Measurements from ENCODE around the gene THBS1.

THBS1 gene

GRCh38 chr15:39596358-39597051 is 15.6 kb downstream of the THBS1 start:
- no peak for TF ChIP-seq CTCF (IDR thresholded peaks at IDR 0.05; ENCODE audit: borderline replicate concordance, insufficient read depth, low read depth, low read length)

GRCh38 chr15:39597336-39597735 is 16.5 kb downstream of the THBS1 start:
- TF ChIP-seq CTCF (IDR thresholded peaks at IDR 0.05; ENCODE audit: borderline replicate concordance, insufficient read depth, low read depth, low read length), result no peak

More at GRCh38 chr15:39596358-39597051, 15.6 kb downstream of the THBS1 start:
- no peak overlapping the region for H3K4me3 ChIP-seq (ENCODE audit: low read depth, low read length)

GRCh38 chr15:39597751-39598185 is 16.9 kb downstream of the THBS1 start:
- no peak for TF ChIP-seq CTCF (IDR thresholded peaks at IDR 0.05; ENCODE audit: borderline replicate concordance, insufficient read depth, low read depth, low read length)
- H3K4me3 ChIP-seq (ENCODE audit: low read depth, low read length), result no peak overlapping the region

More at GRCh38 chr15:39597336-39597735, 16.5 kb downstream of the THBS1 start:
- H3K4me3 ChIP-seq (ENCODE audit: low read depth, low read length), result no peak overlapping the region

GRCh38 chr15:39598186-39598850 is 17.4 kb downstream of the THBS1 start:
- no peak for TF ChIP-seq CTCF (IDR thresholded peaks at IDR 0.05; ENCODE audit: borderline replicate concordance, insufficient read depth, low read depth, low read length)
- no peak overlapping the region for H3K4me3 ChIP-seq (ENCODE audit: low read depth, low read length)

- no peak for TF ChIP-seq CTCF (IDR thresholded peaks at IDR 0.05; ENCODE audit: borderline replicate concordance, insufficient read depth, low read depth, low read length)
- H3K4me3 ChIP-seq (ENCODE audit: low read depth, low read length), result no peak overlapping the region
These were observed 18.3 kb downstream of the THBS1 start for GRCh38 chr15:39598958-39599845.

DNA sequence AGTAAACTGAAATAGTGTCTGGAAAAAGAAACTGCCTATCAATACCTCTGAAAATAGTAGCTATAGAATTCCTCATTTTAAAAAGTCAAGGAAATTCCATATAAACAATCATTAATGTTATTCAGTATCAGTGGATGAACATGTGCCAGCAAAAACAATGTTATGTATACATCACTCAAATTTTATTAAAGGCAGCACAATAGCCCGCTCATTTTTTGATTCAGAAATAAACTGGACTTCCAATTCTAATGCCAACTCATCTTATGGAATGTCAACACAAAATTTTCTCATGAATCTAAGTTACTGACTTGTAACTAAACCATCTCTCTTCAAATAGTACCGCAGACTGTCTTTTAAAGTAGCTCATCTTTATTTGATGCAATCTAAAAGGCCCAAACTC is 19.0 kb downstream of the THBS1 start:
- no peak for TF ChIP-seq CTCF (IDR thresholded peaks at IDR 0.05; ENCODE audit: borderline replicate concordance, insufficient read depth, low read depth, low read length)
- no peak overlapping the region for H3K4me3 ChIP-seq (ENCODE audit: low read depth, low read length)
